Memory B cell (primary cell): Measurements from ENCODE around the gene NPIPB5.
"Not testable (repeated sequence)": the region's sequence is repeated elsewhere in the genome, so short reads cannot be mapped to it uniquely, and the experiment has no call there.

Experiments used
- ATAC-seq: fragments of 150-1000 bp; cut with Tn5 transposase; 2 replicates; pipeline ENCODE4 v1.10.0; 2021; ENCODE audit warnings: low read depth, mild to moderate bottlenecking, moderate library complexity
- DNase-seq, 2 donors: peaks; one replicate each; pipeline ENCODE4 v3.0.0; 2022; ENCODE audit warnings: low spot score in 2 of 2
- H3K27ac Mint-ChIP-seq: one replicate; pipeline ENCODE4 v1.8.0; 2022; ENCODE audit warnings: mild to moderate bottlenecking, moderate library complexity, mixed read lengths
- H3K27me3 Mint-ChIP-seq: one replicate; pipeline ENCODE4 v1.8.0; 2022; ENCODE audit warnings: mixed read lengths
- H3K36me3 Mint-ChIP-seq: one replicate; pipeline ENCODE4 v1.8.0; 2022; ENCODE audit warnings: mild to moderate bottlenecking, mixed read lengths
- H3K4me1 Mint-ChIP-seq: one replicate; pipeline ENCODE4 v1.8.0; 2022; ENCODE audit warnings: mixed read lengths
- H3K4me3 Mint-ChIP-seq: one replicate; pipeline ENCODE4 v1.8.0; 2022; ENCODE audit warnings: mild to moderate bottlenecking, moderate library complexity, mixed read lengths
- H3K9me3 Mint-ChIP-seq: one replicate; pipeline ENCODE4 v1.8.0; 2022; ENCODE audit warnings: mixed read lengths

NPIPB5 gene

DNA sequence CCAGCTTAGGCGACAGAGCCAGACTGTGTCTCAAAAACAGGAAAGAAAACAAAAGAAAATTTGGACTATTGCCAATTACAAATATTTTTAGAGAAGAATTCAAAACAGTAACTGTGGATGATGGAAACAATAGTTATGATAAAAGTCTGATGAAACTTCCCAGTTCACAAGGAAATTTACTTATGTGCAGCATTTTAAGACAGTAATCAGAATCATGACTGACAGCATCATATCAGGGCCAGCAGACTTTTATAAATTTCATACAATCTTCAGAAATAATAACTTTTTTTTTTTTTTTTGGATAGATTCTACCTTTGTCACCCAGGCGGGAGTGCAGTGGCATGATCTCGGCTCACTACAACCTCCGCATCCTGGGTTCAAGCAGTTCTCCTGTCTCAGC is at the start of gene NPIPB5:
NPIPB5 (plus strand) TSS at position 301 of the 400 bp plus-strand sequence. CDS start 2,911 bp downstream, outside the sequence.
- not testable (repeated sequence) for DNase-seq, H3K4me3 Mint-ChIP-seq, H3K36me3 Mint-ChIP-seq, H3K27me3 Mint-ChIP-seq, ATAC-seq, H3K4me1 Mint-ChIP-seq, H3K27ac Mint-ChIP-seq, H3K9me3 Mint-ChIP-seq

DNA sequence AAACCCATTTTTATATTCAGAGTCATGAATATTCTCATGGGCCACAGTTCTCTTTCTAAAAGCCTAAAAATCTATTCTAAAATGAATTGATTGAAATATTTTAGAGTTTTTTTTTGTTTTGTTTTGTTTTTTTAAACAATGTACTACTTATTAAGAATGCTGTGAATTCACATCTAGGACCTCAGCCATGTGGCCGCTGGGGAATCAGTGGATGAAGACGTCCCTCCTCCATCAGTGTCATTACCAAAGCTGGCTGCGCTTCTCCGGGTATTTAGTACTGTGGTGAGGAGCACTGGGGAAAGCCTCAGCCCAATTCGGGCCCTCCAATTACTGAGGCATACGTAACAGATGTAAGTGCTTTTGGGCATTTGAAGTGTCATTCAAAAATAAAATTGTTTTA is 41.8 kb upstream of the NPIPB5 start:
- H3K4me3 Mint-ChIP-seq, H3K36me3 Mint-ChIP-seq, H3K27me3 Mint-ChIP-seq, H3K9me3 Mint-ChIP-seq, H3K4me1 Mint-ChIP-seq, DNase-seq, ATAC-seq, H3K27ac Mint-ChIP-seq: not testable (repeated sequence)

DNA sequence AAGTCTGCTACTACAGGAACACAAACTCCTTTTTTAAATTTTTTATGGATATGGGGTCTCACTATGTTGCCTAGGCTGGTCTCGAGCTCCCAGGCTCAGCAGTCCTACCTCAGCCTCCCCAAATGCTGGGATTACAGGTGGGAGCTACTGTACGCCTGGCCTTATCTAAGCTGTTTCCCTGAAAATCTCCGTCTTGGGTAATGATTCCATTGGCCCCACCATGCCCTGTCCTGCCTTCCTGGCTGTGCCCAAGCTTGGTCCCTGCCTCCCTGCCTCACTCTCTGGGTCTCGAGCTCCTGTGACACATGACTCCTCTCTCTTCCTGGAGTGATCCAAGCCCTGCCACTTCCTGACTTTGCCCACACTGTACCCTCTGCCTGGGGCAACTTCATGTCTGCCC is 27.3 kb downstream of the NPIPB5 start:
- ATAC-seq, H3K4me3 Mint-ChIP-seq, H3K27me3 Mint-ChIP-seq, H3K9me3 Mint-ChIP-seq, H3K36me3 Mint-ChIP-seq, H3K4me1 Mint-ChIP-seq, DNase-seq, H3K27ac Mint-ChIP-seq: not testable (repeated sequence)

DNA sequence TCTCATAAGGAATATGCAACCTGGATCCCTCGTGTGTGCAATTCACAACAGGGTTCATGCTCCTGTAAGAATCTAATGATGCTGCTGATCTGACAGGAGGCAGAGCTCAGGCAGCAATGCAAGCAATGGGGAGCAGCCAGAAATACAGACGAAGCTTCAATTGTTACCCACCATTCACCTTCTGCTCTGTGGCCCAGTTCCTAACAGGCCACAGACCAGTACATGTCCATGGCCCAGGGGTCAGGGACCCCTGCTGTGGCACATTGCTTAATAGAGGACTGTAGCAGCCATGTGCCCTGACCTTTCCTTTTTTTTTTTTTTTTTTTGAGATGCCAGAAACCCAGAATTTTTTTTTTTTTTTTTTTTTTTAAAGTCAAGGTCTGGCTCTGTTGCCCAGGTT is 34.1 kb downstream of the NPIPB5 start:
- H3K36me3 Mint-ChIP-seq, ATAC-seq, H3K27ac Mint-ChIP-seq, H3K4me3 Mint-ChIP-seq, H3K9me3 Mint-ChIP-seq, DNase-seq, H3K27me3 Mint-ChIP-seq, H3K4me1 Mint-ChIP-seq: not testable (repeated sequence)

DNA sequence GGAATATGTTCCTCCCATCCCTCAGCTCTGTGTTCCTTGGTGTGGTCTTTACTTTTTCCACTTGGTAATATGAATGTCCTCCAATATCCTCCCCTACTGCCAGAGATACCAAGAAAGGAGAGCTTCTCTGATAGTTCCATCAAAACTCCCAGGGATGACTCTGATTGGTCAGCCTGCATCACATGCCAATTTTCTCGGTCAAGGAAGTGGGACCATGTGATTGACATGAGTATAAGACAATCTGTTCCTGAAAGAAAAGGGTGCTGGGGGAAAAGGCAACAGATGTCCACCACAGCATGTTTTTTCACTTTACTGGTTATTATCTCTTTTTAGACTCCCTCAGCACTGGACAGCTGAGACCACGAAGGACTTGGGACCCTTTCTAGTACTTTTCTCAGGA is 35.9 kb downstream of the NPIPB5 start:
- H3K36me3 Mint-ChIP-seq, H3K4me1 Mint-ChIP-seq, DNase-seq, H3K9me3 Mint-ChIP-seq, H3K27me3 Mint-ChIP-seq, H3K27ac Mint-ChIP-seq, ATAC-seq, H3K4me3 Mint-ChIP-seq: not testable (repeated sequence)

DNA sequence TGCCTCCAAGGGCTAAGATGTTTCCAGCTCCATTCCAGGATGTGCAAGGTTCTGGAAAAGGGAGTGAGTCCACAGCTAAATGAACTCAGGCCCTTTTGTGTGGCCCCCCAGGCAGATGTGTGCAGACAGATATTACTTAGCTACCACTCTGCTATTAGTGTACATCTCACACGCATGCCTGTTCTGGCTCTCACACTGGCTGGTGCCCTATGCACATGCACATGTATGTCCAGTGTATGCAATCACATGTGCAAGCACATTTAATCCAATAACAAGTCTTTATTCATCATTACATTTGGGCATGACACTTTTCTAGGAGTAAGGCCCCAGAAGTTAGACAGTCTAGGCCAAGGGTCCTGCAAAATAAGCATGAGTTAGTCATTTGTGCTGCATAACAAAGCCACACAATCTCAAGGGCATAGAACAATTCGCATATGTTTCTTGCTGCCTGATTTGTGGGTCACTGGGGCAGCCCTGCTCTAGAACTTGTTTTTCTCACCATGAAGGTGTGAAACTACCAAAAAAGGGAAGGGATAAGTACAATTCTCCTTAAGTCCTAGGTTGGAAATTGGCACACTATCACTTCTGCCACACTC is 36.6 kb downstream of the NPIPB5 start:
- not testable (repeated sequence) for H3K9me3 Mint-ChIP-seq, H3K27me3 Mint-ChIP-seq, H3K4me1 Mint-ChIP-seq, H3K27ac Mint-ChIP-seq, H3K4me3 Mint-ChIP-seq, ATAC-seq, DNase-seq, H3K36me3 Mint-ChIP-seq

DNA sequence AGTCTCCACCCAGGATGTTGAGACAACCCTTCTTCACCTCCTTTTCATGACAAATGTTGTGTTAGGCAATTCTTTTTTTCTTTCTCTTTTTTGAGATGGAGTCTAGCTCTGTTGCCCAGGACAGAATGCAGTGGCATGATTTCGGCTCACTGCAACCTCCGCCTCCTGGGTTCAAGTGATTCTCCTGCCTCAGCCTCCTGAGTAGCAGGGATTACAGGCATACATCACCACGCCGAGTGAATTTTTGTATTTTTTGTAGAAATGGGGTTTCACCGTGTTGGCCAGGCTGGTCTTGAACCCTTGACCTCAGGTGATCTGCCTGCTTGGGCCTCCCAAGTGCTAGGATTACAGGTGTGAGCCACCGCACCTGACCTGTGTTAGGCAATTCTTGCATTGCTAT is 39.2 kb downstream of the NPIPB5 start:
- H3K9me3 Mint-ChIP-seq, ATAC-seq, H3K4me3 Mint-ChIP-seq, H3K36me3 Mint-ChIP-seq, H3K27me3 Mint-ChIP-seq, DNase-seq, H3K4me1 Mint-ChIP-seq, H3K27ac Mint-ChIP-seq: not testable (repeated sequence)

DNA sequence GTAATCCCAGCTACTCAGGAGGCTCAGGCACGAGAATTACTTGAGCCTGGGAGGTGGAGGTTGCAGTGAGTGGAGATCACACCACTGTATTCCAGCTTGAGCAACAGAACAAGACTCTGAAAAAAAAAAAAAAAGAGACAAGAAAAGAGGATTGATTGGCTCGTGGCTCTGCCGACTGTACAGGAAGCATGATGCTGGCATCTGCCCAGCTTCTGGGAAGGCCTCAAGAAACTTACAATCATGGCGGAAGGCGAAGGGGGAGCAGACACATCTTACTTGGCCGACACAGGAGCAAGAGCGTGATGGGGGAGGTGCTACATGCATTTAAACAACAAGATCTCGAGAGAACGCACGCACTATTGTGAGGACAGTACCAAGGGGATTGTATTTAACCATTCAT is 40.5 kb downstream of the NPIPB5 start:
- H3K27ac Mint-ChIP-seq, ATAC-seq, H3K4me3 Mint-ChIP-seq, H3K27me3 Mint-ChIP-seq, H3K9me3 Mint-ChIP-seq, DNase-seq, H3K36me3 Mint-ChIP-seq, H3K4me1 Mint-ChIP-seq: not testable (repeated sequence)

DNA sequence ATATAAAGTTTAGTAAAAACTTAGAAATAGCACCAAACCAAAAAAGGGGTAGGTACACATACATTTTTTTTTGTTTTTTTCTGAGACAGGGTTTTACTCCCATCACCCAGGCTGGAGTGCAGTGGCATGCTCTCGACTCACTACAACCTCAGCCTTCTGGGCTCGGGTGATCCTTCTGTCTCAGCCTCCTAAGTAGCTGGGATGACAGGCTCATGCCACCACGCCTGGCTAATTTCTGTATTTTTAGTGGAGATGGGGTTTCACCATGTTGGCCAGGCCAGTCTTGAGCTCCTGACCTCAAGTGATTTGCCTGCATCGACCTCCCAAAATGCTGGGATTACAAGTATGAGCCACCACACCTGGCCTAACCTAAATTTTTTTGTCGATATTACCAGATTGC is 41.0 kb downstream of the NPIPB5 start:
- not testable (repeated sequence) for H3K4me3 Mint-ChIP-seq, ATAC-seq, DNase-seq, H3K9me3 Mint-ChIP-seq, H3K4me1 Mint-ChIP-seq, H3K27me3 Mint-ChIP-seq, H3K27ac Mint-ChIP-seq, H3K36me3 Mint-ChIP-seq

DNA sequence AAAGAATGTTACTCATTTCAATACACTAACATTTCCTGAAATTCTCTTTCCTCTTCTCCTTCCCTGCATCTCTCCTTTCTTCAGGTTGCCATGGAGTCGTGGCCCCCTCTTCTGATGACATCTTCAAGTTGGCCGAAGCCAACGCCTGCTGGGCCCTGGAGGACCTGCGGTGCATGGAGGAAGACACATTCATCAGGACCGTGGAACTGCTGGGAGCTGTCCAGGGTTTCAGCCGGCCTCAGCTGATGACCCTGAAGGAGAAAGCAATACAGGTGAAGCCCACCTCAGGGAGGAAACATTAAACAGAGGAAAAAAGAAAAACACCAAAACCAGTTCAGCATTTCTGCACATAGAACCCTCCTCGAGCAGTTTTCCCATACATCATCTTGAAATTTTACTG is 46.1 kb downstream of the NPIPB5 start:
- DNase-seq, ATAC-seq, H3K9me3 Mint-ChIP-seq, H3K4me3 Mint-ChIP-seq, H3K27ac Mint-ChIP-seq, H3K27me3 Mint-ChIP-seq, H3K36me3 Mint-ChIP-seq, H3K4me1 Mint-ChIP-seq: not testable (repeated sequence)
